Keratinocyte (primary cell): ENCODE results near the gene CRYGB. TPM values are rescaled to one million over a fixed set of nuclear protein-coding genes. Genes with fewer than 3 reads are reported as not detected.

ENCODE experiments used
- DNase-seq: peaks from one replicate; pipeline ENCODE4 v3.0.0-alpha.2; 2011; ENCODE audit warnings: low read depth, missing footprints, low spot score
- FAIRE-seq: peaks from 2 replicates; lab custom pipeline; 2011; peaks lifted over from hg19 to GRCh38; lab: Jason Lieb, UNC
- H2AFZ ChIP-seq: 2 replicates; pipeline ENCODE4 v1.6.0; 2012; ENCODE audit warnings: low read length, control low read depth, inconsistent platforms; ENCODE audit not compliant: control insufficient read depth
- H3K27ac ChIP-seq: 2 replicates; pipeline ENCODE4 v1.5.1; 2011; ENCODE audit warnings: low read length; ENCODE audit not compliant: control insufficient read depth, insufficient read depth
- H3K27me3 ChIP-seq: 3 replicates; pipeline ENCODE4 v1.6.0; 2011; ENCODE audit warnings: low read length; ENCODE audit not compliant: control insufficient read depth, insufficient read depth; ENCODE audit errors: extremely low read depth
- H3K36me3 ChIP-seq, 2 experiments: 2 replicates in 1 of 2; 3 replicates in 1 of 2; pipeline ENCODE4 v1.5.1; 2011; ENCODE audit warnings: low read length in 2 of 2, mild to moderate bottlenecking in 1 of 2; ENCODE audit not compliant: control insufficient read depth in 2 of 2, insufficient read depth in 2 of 2; ENCODE audit errors: extremely low read depth in 1 of 2
- H3K4me1 ChIP-seq: 3 replicates; pipeline ENCODE4 v1.5.1; 2011; ENCODE audit warnings: low read length; ENCODE audit not compliant: control insufficient read depth, insufficient read depth; ENCODE audit errors: extremely low read depth
- H3K4me2 ChIP-seq: 3 replicates; pipeline ENCODE4 v1.6.0; 2011; ENCODE audit warnings: low read depth, low read length; ENCODE audit not compliant: control insufficient read depth, insufficient read depth; ENCODE audit errors: extremely low read depth
- H3K4me3 ChIP-seq, 3 experiments: fragments of 200-600 bp in 1 of 3; sonication (generic) in 1 of 3; 2 replicates in 2 of 3; 3 replicates in 1 of 3; pipeline ENCODE4 v1.5.1; 2011 to 2016; ENCODE audit warnings: low read length in 3 of 3, mild to moderate bottlenecking in 3 of 3, control low read depth in 2 of 3, inconsistent platforms in 1 of 3, low read depth in 1 of 3, mixed read lengths in 1 of 3, mixed run types in 1 of 3, moderate library complexity in 1 of 3; ENCODE audit not compliant: control insufficient read depth in 2 of 3, insufficient read depth in 2 of 3; ENCODE audit errors: extremely low read depth in 1 of 3
- H3K79me2 ChIP-seq: 2 replicates; pipeline ENCODE4 v1.6.0; 2012; ENCODE audit warnings: low read length; ENCODE audit not compliant: control insufficient read depth, insufficient read depth
- H3K9ac ChIP-seq: 3 replicates; pipeline ENCODE4 v1.6.0; 2011; ENCODE audit warnings: low read length; ENCODE audit not compliant: control insufficient read depth, insufficient read depth; ENCODE audit errors: extremely low read depth
- H3K9me1 ChIP-seq: 3 replicates; pipeline ENCODE4 v1.6.0; 2011; ENCODE audit warnings: low read length; ENCODE audit not compliant: control insufficient read depth, insufficient read depth; ENCODE audit errors: extremely low read depth
- H3K9me3 ChIP-seq: 2 replicates; pipeline ENCODE4 v1.5.1; 2012; ENCODE audit warnings: low read depth, low read length; ENCODE audit not compliant: control insufficient read depth
- H4K20me1 ChIP-seq: 3 replicates; pipeline ENCODE4 v1.6.0; 2011; ENCODE audit warnings: low read length; ENCODE audit not compliant: control insufficient read depth, insufficient read depth; ENCODE audit errors: extremely low read depth
- CTCF ChIP-seq, 3 experiments: IDR thresholded peaks in 1 of 3; conservative IDR thresholded peaks in 1 of 3; optimal IDR thresholded peaks in 1 of 3; 2 replicates in 2 of 3; 3 replicates in 1 of 3; pipeline versions ENCODE3 to v1.5.1; 2011; ENCODE audit warnings: low read length in 3 of 3, mild to moderate bottlenecking in 3 of 3, moderate library complexity in 2 of 3, control low read depth in 1 of 3, inconsistent platforms in 1 of 3; ENCODE audit not compliant: insufficient read depth in 2 of 3; ENCODE audit errors: extremely low read depth in 1 of 3
- EZH2 ChIP-seq: IDR thresholded peaks from one replicate; pipeline ENCODE4 v1.6.1; 2012; ENCODE audit warnings: inconsistent platforms, mild to moderate bottlenecking, low read length, moderate library complexity
- dilution Hi-C: fragments of 300-500 bp; cut with MboI; formaldehyde crosslinking; loops from one replicate; pipeline ENCODE4 v1.7.0; 2020; ENCODE audit warnings: low sequenced_read_pairs; ENCODE audit not compliant: extremely low pct_ligation_motif_present
- polyA minus RNA-seq, 3 experiments: library from RNA; depleted of rRNA, polyadenylated mRNA; stranded (reverse); fragments of >200 nt; gene quantifications; 1 replicate in 1 of 3; 2 replicates in 1 of 3; 3 replicates in 1 of 3; pipeline ENCODE4 v1.2.3, GENCODE V29; 2011
- polyA plus RNA-seq, 5 experiments: library from polyadenylated mRNA; depleted of rRNA in 3 of 5; stranded (reverse) in 3 of 5; stranded (forward) in 1 of 5; unstranded in 1 of 5; fragments of >200 nt; gene quantifications; 1 replicate in 1 of 5; 2 replicates in 3 of 5; 3 replicates in 1 of 5; pipeline versions ENCODE4 v1.2.1 to v1.2.3, GENCODE V29; 2011 to 2012; ENCODE audit warnings: missing spikeins in 2 of 5, low read depth in 1 of 5, low replicate concordance in 1 of 5

The CRYGB gene
- polyA plus RNA-seq (not detected in 3 replicates), polyA minus RNA-seq (not detected in 3 replicates)
- polyA plus RNA-seq (2011; ENCODE audit: low read depth), result not detected
- polyA plus RNA-seq (2011; cell fraction: cytosol; rRNA removed), result not detected in 2 replicates
- polyA plus RNA-seq (2011; cell fraction: nucleus; rRNA removed), result not detected in 2 replicates
- polyA plus RNA-seq (2012; ENCODE audit: low replicate concordance), result not detected in 2 replicates
- not detected for polyA minus RNA-seq (2011; cell fraction: cytosol; rRNA and poly(A)+ RNA removed)
- polyA minus RNA-seq (2011; cell fraction: nucleus; rRNA and poly(A)+ RNA removed), result not detected in 2 replicates

- DNase-seq (no peak), FAIRE-seq (no peak)
- Histone ChIP-seq H3K9ac (no peak within 1 kb of the TSS), H4K20me1 (no peaks in the 10 kb centered on the region), H3K9me3 (no peaks in the 10 kb centered on the region), H3K4me3 (no peak within 1 kb of the TSS), H3K4me1 (no peaks in the 10 kb centered on the region), H3K4me2 (no peak within 1 kb of the TSS), H3K27ac (no peak within 1 kb of the TSS), H3K36me3 (no peaks in the 10 kb centered on the region), H2AFZ (no peak within 1 kb of the TSS), H3K27me3 (no peaks in the 10 kb centered on the region), H3K79me2 (no peaks in the 10 kb centered on the region), H3K9me1 (no peaks in the 10 kb centered on the region)
- no peak for TF ChIP-seq CTCF (optimal IDR thresholded peaks at IDR 0.05 in 1 of 3, IDR thresholded peaks at IDR 0.05 in 1 of 3, conservative IDR thresholded peaks at IDR 0.05 in 1 of 3; ENCODE audit: extremely low read depth in 1 of 3, insufficient read depth in 2 of 3, low read length in 3 of 3)
- no peak for TF ChIP-seq EZH2
- dilution Hi-C loops, result no loop called here
Observed at GRCh38 chr2:208146006-208146405, at the start of gene CRYGB. Gene CRYGB (minus strand): TSS chr2:208146158. CDS start chr2:208146120, 38 bp downstream.

GRCh38 chr2:208195531-208195930 lies 49.6 kb upstream of the CRYGB start:
- FAIRE-seq (no peak), DNase-seq (no peak)
- H3K36me3 ChIP-seq, result no peaks in the 10 kb centered on the region
- no peaks in the 10 kb centered on the region for H3K9me1 ChIP-seq
- no peaks in the 10 kb centered on the region for H3K9me3 ChIP-seq
- no peak overlapping the region for H3K4me3 ChIP-seq
- H3K79me2 ChIP-seq, result no peaks in the 10 kb centered on the region
- H3K4me1 ChIP-seq, result peaks cover 9% of the 10 kb centered on the region
- no peaks in the 10 kb centered on the region for H3K27me3 ChIP-seq
- dilution Hi-C loops, result no loop called here
- no peak overlapping the region for H3K4me2 ChIP-seq
- no peak overlapping the region for H2AFZ ChIP-seq
- no peak overlapping the region for H3K9ac ChIP-seq
- H3K27ac ChIP-seq, result no peak overlapping the region
- TF ChIP-seq CTCF (optimal IDR thresholded peaks at IDR 0.05 in 1 of 3, IDR thresholded peaks at IDR 0.05 in 1 of 3, conservative IDR thresholded peaks at IDR 0.05 in 1 of 3; ENCODE audit: extremely low read depth in 1 of 3, insufficient read depth in 2 of 3, low read length in 3 of 3), result no peak
- no peak for TF ChIP-seq EZH2
- no peaks in the 10 kb centered on the region for H4K20me1 ChIP-seq
